UCSD-AML1 (cell line): Measurements from ENCODE around the gene C6orf163.
A peak's percentile ranks its signal among the peaks of the same experiment; 100 is the strongest.
"Not testable (repeated sequence)": the region's sequence is repeated elsewhere in the genome, so short reads cannot be mapped to it uniquely, and the experiment has no call there.

Experiments used
- DNase-seq: peaks from one replicate; lab custom pipeline; 2025; ENCODE audit not compliant: unreplicated experiment; lab: John Stamatoyannopoulos, UW

The C6orf163 gene

GRCh38 chr6:87344731-87345130 is at the start of gene C6orf163:
TSS of gene C6orf163 (plus strand) at chr6:87344813. CDS start at chr6:87345100, 287 bp downstream.
- DNase-seq, result no peak

GRCh38 chr6:87297119-87297518 is 47.5 kb upstream of the C6orf163 start:
- no peak for DNase-seq

- not testable (repeated sequence) for DNase-seq
These were observed 43.3 kb upstream of the C6orf163 start for GRCh38 chr6:87301277-87301676.

- no peak for DNase-seq
These were observed 35.6 kb upstream of the C6orf163 start for GRCh38 chr6:87308970-87309369.

- DNase-seq, result no peak
These were observed 31.8 kb upstream of the C6orf163 start for GRCh38 chr6:87312860-87313259.

- DNase-seq, result no peak
These were observed 29.5 kb upstream of the C6orf163 start for GRCh38 chr6:87315071-87315470.

- DNase-seq, result no peak
These were observed 25.2 kb upstream of the C6orf163 start for GRCh38 chr6:87319271-87319987.

- peak; percentile 86 for DNase-seq
These were observed 22.1 kb upstream of the C6orf163 start, which contains the start of gene SMIM8 for GRCh38 chr6:87322304-87323212. TSS of gene SMIM8 (plus strand) at chr6:87322588. CDS start at chr6:87337032, 14,444 bp downstream.

GRCh38 chr6:87323880-87324279 is 20.7 kb upstream of the C6orf163 start:
- not testable (repeated sequence) for DNase-seq

GRCh38 chr6:87330961-87331360 is 13.7 kb upstream of the C6orf163 start:
- no peak for DNase-seq

GRCh38 chr6:87333033-87333432 is 11.6 kb upstream of the C6orf163 start:
- no peak for DNase-seq

GRCh38 chr6:87333591-87334181 is 10.9 kb upstream of the C6orf163 start:
- DNase-seq, result peak; percentile 8

- DNase-seq, result no peak
These were observed 9.9 kb upstream of the C6orf163 start for GRCh38 chr6:87334683-87335082.

GRCh38 chr6:87336367-87336766 is 8.2 kb upstream of the C6orf163 start:
- DNase-seq, result no peak

- DNase-seq, result no peak
These were observed 4.4 kb upstream of the C6orf163 start for GRCh38 chr6:87340230-87340629.

- DNase-seq, result no peak
These were observed 3.5 kb upstream of the C6orf163 start for GRCh38 chr6:87341158-87341557.

GRCh38 chr6:87341899-87342298 is 2.7 kb upstream of the C6orf163 start:
- no peak for DNase-seq

GRCh38 chr6:87342829-87343228 is 1.8 kb upstream of the C6orf163 start:
- no peak for DNase-seq

GRCh38 chr6:87346700-87347099 is 2.1 kb downstream of the C6orf163 start:
- no peak for DNase-seq

GRCh38 chr6:87349896-87350295 is 5.3 kb downstream of the C6orf163 start:
- no peak for DNase-seq

- DNase-seq, result no peak
These were observed 5.9 kb downstream of the C6orf163 start for GRCh38 chr6:87350516-87350915.

GRCh38 chr6:87351583-87351982 is 7.0 kb downstream of the C6orf163 start:
- DNase-seq, result no peak
